ENCODE data around the gene FOXD4L4.
"Not testable (repeated sequence)": the region's sequence is repeated elsewhere in the genome, so short reads cannot be mapped to it uniquely, and the experiment has no call there.

The FOXD4L4 gene

DNA sequence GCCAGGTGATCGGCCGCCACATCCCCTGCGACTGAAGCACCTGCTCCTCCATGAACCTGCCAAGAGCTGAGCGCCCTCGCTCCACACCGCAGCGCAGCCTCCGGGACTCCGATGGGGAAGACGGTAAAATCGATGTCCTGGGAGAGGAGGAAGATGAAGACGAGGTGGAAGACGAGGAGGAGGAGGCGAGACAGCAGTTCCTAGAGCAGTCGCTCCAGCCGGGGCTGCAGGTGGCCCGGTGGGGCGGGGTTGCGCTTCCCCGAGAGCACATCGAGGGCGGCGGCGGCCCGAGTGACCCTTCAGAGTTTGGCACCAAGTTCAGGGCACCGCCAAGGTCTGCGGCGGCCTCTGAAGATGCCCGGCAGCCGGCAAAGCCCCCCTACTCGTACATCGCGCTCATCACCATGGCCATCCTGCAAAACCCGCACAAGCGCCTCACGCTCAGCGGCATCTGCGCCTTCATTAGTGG lies at the start of gene FOXD4L4:
FOXD4L4 (plus strand) TSS at position 51 of the 469 bp plus-strand sequence; CDS start at position 51, 0 bp downstream.
- not testable (repeated sequence) for ATAC-seq, H3K36me3 Mint-ChIP-seq, H3K27ac Mint-ChIP-seq

DNA sequence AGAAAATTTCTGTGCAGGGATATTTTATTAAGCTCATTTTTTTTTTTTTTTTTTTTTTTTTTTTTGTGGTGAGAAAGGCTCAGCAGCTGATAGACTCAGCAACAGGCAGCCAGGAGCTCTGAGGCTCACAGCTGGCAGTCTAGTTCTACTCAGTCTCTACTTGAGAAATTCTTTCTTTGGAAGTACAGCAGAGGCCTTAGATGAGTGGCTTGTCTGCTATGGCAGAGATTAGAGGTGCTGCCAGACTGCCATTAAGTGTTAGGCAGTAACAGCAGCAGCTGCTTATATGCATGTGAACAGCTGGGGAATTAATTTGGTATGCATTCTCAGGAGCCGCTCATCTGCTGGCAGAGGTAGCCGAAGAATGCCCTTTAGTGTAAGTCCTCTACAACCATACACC lies 33.4 kb upstream of the FOXD4L4 start:
- not testable (repeated sequence) for H3K9me3 Mint-ChIP-seq, H3K27me3 Mint-ChIP-seq, H3K36me3 Mint-ChIP-seq, H3K4me1 Mint-ChIP-seq, H3K27ac Mint-ChIP-seq, ATAC-seq, H3K4me3 Mint-ChIP-seq

More for the DNA sequence above, at the start of gene FOXD4L4:
- H3K9me3 Mint-ChIP-seq, H3K27me3 Mint-ChIP-seq, H3K4me1 Mint-ChIP-seq: not testable (repeated sequence)
- peak within 1 kb of the TSS; percentile 56 for H3K4me3 Mint-ChIP-seq

DNA sequence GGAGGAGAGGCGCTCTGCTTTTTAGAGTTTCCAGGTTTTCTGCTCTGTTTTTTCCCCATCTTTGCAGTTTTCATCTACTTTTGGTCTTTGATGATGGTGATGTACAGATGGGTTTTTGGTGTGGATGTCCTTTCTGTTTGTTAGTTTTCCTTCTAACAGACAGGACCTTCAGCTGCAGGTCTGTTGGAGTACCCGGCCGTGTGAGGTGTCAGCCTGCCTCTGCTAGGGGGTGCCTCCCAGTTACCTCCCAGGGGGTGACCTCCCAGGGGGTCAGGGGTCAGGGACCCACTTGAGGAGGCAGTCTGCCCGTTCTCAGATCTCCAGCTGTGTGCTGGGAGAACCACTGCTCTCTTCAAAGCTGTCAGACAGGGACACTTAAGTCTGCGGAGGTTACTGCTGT lies 22.5 kb upstream of the FOXD4L4 start:
- H3K36me3 Mint-ChIP-seq, H3K27me3 Mint-ChIP-seq, H3K4me3 Mint-ChIP-seq, ATAC-seq, H3K9me3 Mint-ChIP-seq, H3K27ac Mint-ChIP-seq, H3K4me1 Mint-ChIP-seq: not testable (repeated sequence)

DNA sequence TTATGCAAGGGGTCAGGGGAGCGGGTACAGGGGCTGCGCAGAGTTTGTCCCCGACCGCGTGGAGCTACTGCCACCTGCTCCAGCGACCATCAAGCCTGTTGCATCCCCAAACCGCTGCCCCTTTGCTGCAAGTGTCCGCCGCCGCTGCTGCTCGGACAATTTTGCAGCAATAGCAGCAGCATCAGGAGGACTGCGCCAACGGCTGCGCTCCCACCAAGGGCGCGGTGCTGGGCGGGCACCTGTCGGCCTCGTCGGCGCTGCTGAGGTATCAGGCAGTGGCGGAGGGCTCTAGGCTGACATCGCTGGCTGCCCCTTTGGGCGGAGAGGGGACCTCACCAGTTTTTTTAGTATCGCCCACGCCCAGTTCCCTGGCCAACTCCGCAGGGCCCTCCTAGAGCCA lies 1.2 kb downstream of the FOXD4L4 start:
- not testable (repeated sequence) for H3K27ac Mint-ChIP-seq, H3K9me3 Mint-ChIP-seq, H3K4me1 Mint-ChIP-seq, H3K27me3 Mint-ChIP-seq, H3K4me3 Mint-ChIP-seq, H3K36me3 Mint-ChIP-seq, ATAC-seq
